Natural killer cell (primary cell): ENCODE results near the gene SDF2. TPM values are rescaled to one million over a fixed set of nuclear protein-coding genes. Genes with fewer than 3 reads are reported as not detected.

ENCODE experiments used
- ATAC-seq, 3 donors: fragments of 150-1000 bp in 2 of 3; fragments of 200-7000 bp in 1 of 3; cut with Tn5 transposase; 1 replicate in 1 of 3; 2 replicates in 2 of 3; pipeline ENCODE4 v1.10.0; 2021; ENCODE audit warnings: mild to moderate bottlenecking in 2 of 3, moderate library complexity in 2 of 3
- DNase-seq, 2 donors: peaks; one replicate each; pipeline versions ENCODE4 v3.0.0 to v3.0.0-alpha.2; 2013 to 2021; ENCODE audit warnings: mixed read lengths in 1 of 2
- H3K27ac ChIP-seq: one replicate; pipeline ENCODE4 v1.5.1; 2013; ENCODE audit warnings: mild to moderate bottlenecking, low read length
- H3K27me3 ChIP-seq: one replicate; pipeline ENCODE4 v1.6.1; 2013; ENCODE audit warnings: low read length; ENCODE audit not compliant: control insufficient read depth, insufficient read depth
- H3K36me3 ChIP-seq: one replicate; pipeline ENCODE4 v1.6.1; 2013; ENCODE audit warnings: low read length; ENCODE audit not compliant: control insufficient read depth, insufficient read depth
- H3K4me1 ChIP-seq: one replicate; pipeline ENCODE4 v1.6.1; 2013; ENCODE audit warnings: low read length; ENCODE audit not compliant: control insufficient read depth, insufficient read depth
- H3K4me3 ChIP-seq: one replicate; pipeline ENCODE4 v1.5.1; 2013; ENCODE audit warnings: low read length
- H3K9me3 ChIP-seq: one replicate; pipeline ENCODE4 v1.6.1; 2013; ENCODE audit warnings: low read length; ENCODE audit not compliant: control insufficient read depth, insufficient read depth
- H3K27ac Mint-ChIP-seq, 2 donors: one replicate each; pipeline ENCODE4 v1.8.0; 2022; ENCODE audit warnings: mild to moderate bottlenecking in 2 of 2, mixed read lengths in 2 of 2, moderate library complexity in 1 of 2
- H3K27me3 Mint-ChIP-seq, 2 donors: one replicate each; pipeline ENCODE4 v1.8.0; 2022; ENCODE audit warnings: low read depth in 2 of 2, mixed read lengths in 2 of 2
- H3K36me3 Mint-ChIP-seq: one replicate; pipeline ENCODE4 v1.8.0; 2022; ENCODE audit warnings: mixed read lengths
- H3K4me1 Mint-ChIP-seq, 2 donors: one replicate each; pipeline ENCODE4 v1.8.0; 2022; ENCODE audit warnings: mixed read lengths in 2 of 2
- H3K4me3 Mint-ChIP-seq: one replicate; pipeline ENCODE4 v1.8.0; 2022; ENCODE audit warnings: mild to moderate bottlenecking, moderate library complexity, mixed read lengths
- H3K9me3 Mint-ChIP-seq, 2 donors: one replicate each; pipeline ENCODE4 v1.8.0; 2022; ENCODE audit warnings: mixed read lengths in 2 of 2
- WGBS: methylation state at CpG from one replicate; pipeline ENCODE4 v1.1.7; 2013; ENCODE audit warnings: missing lambda C conversion rate; ENCODE audit not compliant: insufficient coverage; 5-methylcytosine and 5-hydroxymethylcytosine counted together
- intact Hi-C: fragments of 100-400 bp; cut with micrococcal nuclease; formaldehyde crosslinking; loops from one replicate; pipeline ENCODE4 v1.14.2; 2022
- total RNA-seq, 4 donors: library from RNA; stranded (reverse); fragments of 120-200 nt in 1 of 4; gene quantifications; one replicate each; pipeline versions ENCODE4 v1.2.3 to v1.2.4, GENCODE V29; 2013 to 2022
- TF ChIP-seq, protein P1 (sequence below): fragments of 200-600 bp; IDR thresholded peaks from one replicate; pipeline ENCODE4 v1.8.0; 2022; ENCODE audit warnings: antibody characterized with exemption

The SDF2 gene
- total RNA-seq, 3 donors from 2014 or later (not counting 1 experiment from before 2014, with no cell fraction given): 53.0 to 65.3 (median 53.7) TPM

DNA sequence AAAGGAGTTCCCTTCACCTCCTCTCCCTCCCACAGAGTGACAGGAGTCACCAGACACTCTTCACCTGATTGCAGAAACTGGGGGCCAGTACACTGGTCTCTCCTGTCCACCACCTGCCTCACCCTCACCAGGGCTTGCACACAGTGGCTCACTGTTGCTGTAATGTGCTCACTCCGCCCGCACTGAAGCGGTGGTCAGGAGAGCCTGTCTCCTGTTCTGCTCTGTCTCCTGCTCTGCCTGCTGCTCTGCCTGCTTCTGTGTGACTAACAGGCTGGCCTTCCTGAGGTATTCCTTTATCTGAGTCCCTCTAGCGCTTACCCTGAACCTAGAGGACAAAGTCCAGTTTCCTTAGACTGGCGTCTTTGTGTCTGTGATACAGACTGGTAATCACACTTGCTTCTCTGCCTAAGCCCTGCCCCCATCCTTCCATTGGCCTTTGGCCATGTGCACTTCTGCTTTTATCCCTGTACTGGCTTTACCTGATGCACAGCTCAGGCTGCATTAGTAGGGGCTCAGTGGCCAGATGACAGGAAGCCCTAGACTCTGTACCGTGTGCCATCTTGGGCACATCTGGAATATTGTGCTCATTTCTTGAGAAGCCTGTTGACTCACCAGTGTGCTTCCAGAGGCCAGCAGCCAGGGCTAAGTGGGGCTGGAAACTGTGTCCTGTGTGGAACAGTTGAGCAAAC is 36.7 kb upstream of the SDF2 start:
- H3K27me3 Mint-ChIP-seq: no peaks in the 10 kb centered on the region
- H3K27ac ChIP-seq: no peak overlapping the region
- no peak overlapping the region for H3K27ac Mint-ChIP-seq
- ATAC-seq (no peak), DNase-seq (no peak)
- H3K27me3 ChIP-seq: no peaks in the 10 kb centered on the region
- 95% methylated on average over 6 of the region's 6 CpGs for WGBS
- H3K4me3 ChIP-seq: no peak overlapping the region
- no peaks in the 10 kb centered on the region for H3K9me3 Mint-ChIP-seq
- peaks cover 0 to 6% of the 10 kb centered on the region in 2 donors for H3K4me1 Mint-ChIP-seq
- intact Hi-C loops: no loop called here
- H3K9me3 ChIP-seq: no peaks in the 10 kb centered on the region
- H3K4me1 ChIP-seq: no peaks in the 10 kb centered on the region
- peaks cover 89% of the 10 kb centered on the region for H3K36me3 ChIP-seq
- TF ChIP-seq, protein P1, sequence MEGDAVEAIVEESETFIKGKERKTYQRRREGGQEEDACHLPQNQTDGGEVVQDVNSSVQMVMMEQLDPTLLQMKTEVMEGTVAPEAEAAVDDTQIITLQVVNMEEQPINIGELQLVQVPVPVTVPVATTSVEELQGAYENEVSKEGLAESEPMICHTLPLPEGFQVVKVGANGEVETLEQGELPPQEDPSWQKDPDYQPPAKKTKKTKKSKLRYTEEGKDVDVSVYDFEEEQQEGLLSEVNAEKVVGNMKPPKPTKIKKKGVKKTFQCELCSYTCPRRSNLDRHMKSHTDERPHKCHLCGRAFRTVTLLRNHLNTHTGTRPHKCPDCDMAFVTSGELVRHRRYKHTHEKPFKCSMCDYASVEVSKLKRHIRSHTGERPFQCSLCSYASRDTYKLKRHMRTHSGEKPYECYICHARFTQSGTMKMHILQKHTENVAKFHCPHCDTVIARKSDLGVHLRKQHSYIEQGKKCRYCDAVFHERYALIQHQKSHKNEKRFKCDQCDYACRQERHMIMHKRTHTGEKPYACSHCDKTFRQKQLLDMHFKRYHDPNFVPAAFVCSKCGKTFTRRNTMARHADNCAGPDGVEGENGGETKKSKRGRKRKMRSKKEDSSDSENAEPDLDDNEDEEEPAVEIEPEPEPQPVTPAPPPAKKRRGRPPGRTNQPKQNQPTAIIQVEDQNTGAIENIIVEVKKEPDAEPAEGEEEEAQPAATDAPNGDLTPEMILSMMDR: no peak
- H3K36me3 Mint-ChIP-seq: peaks cover 11% of the 10 kb centered on the region
- H3K4me3 Mint-ChIP-seq: no peak overlapping the region

DNA sequence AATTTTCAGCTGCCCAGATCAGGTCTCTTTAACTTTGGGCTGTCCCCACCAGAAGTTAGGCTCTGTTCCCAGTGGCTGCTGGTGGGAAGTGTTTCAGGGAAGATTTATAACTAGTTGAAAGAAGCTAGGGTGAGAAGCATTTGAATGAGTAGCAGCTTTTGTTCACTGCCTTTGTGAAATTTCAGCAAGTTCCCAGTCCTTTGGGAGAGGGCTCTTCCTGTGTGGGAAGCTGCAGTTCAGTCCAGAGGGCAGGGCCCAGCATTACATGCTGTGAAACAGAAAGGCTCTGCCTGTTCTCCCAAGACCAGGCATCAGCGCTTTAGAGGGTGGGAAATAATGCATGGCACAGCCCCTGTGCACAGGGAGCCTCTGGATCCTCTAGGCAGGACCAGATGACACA is 32.2 kb upstream of the SDF2 start:
- WGBS: 100% methylated on average over 1 of the region's 1 CpG

DNA sequence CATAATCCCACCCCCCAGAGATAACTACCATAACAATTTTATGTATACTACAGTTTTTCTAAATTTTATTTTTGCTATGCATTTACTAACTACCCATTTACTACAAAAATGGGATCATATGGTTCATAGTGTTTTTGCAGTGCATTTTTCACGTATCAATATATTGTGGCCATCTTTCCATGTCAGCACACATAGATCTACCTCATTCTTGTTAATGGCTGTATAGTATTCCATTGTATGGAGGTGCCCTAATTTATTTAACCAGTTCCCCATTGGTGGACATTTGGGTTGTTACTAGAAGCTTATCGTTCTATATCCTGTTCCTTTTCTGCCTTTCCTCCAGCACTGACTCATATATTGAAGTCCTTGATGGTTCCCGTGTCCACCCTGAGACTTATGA is 27.3 kb upstream of the SDF2 start:
- DNase-seq (no peak), ATAC-seq (no peak)
- H3K27ac Mint-ChIP-seq: no peak overlapping the region
- no peak overlapping the region for H3K27ac ChIP-seq
- no peak overlapping the region for H3K4me3 Mint-ChIP-seq
- H3K36me3 Mint-ChIP-seq: peaks cover 19% of the 10 kb centered on the region
- intact Hi-C loops: no loop called here
- H3K27me3 Mint-ChIP-seq: no peaks in the 10 kb centered on the region
- no peaks in the 10 kb centered on the region for H3K4me1 ChIP-seq
- peaks cover 75% of the 10 kb centered on the region for H3K36me3 ChIP-seq
- H3K4me1 Mint-ChIP-seq: no peaks in the 10 kb centered on the region
- WGBS: 100% methylated on average over 2 of the region's 3 CpGs
- no peaks in the 10 kb centered on the region for H3K27me3 ChIP-seq
- TF ChIP-seq, protein P1: no peak
- no peaks in the 10 kb centered on the region for H3K9me3 Mint-ChIP-seq
- H3K9me3 ChIP-seq: no peaks in the 10 kb centered on the region
- H3K4me3 ChIP-seq: no peak overlapping the region

More for the DNA sequence above, 32.2 kb upstream of the SDF2 start:
- Histone ChIP-seq H3K9me3 (no peaks in the 10 kb centered on the region), H3K27me3 (no peaks in the 10 kb centered on the region), H3K4me3 (no peak overlapping the region), H3K36me3 (peaks cover 74% of the 10 kb centered on the region), H3K4me1 (no peaks in the 10 kb centered on the region), H3K27ac (no peak overlapping the region)
- ATAC-seq (no peak), DNase-seq (no peak)
- H3K36me3 Mint-ChIP-seq: peaks cover 16% of the 10 kb centered on the region
- H3K4me3 Mint-ChIP-seq: no peak overlapping the region
- TF ChIP-seq, protein P1: no peak
- no peaks in the 10 kb centered on the region for H3K9me3 Mint-ChIP-seq
- H3K27ac Mint-ChIP-seq: no peak overlapping the region
- H3K4me1 Mint-ChIP-seq: no peaks in the 10 kb centered on the region
- H3K27me3 Mint-ChIP-seq: no peaks in the 10 kb centered on the region
- intact Hi-C loops: no loop called here

DNA sequence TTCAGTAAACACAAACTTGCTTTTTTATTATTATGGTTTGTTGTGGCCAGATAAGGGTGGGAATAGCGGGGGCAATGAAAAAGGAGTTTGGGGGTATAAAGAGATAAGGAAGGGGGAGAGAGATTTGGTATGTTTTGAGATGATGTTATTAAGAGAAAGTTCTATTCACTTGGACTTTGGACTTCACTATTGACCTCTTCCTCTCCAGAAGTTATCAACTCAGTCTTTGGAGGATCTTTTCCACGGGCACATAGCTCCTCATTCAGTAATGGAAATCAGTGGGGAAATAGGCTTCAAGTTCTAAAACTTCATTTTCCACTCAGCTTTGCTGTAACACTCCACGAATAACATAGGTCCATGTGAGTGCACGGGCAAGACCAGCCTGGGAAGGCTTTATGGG is 26.8 kb upstream of the SDF2 start:
- DNase-seq: no peak
- Mint-ChIP-seq H3K27ac (peak overlapping the region in 1 of 2 donors; percentile 44), H3K27me3 (no peaks in the 10 kb centered on the region), H3K4me1 (no peaks in the 10 kb centered on the region), H3K36me3 (peaks cover 14% of the 10 kb centered on the region), H3K9me3 (no peaks in the 10 kb centered on the region), H3K4me3 (no peak overlapping the region)
- Histone ChIP-seq H3K4me3 (no peak overlapping the region), H3K36me3 (peaks cover 73% of the 10 kb centered on the region), H3K27ac (no peak overlapping the region), H3K4me1 (no peaks in the 10 kb centered on the region), H3K27me3 (no peaks in the 10 kb centered on the region), H3K9me3 (no peaks in the 10 kb centered on the region)
- TF ChIP-seq, protein P1: no peak
- WGBS: 100% methylated on average over 2 of the region's 4 CpGs
- no peak for ATAC-seq
- intact Hi-C loops: no loop called here
